ENCODE results near the gene CAPN11. TPM values are rescaled to one million over a fixed set of nuclear protein-coding genes. Genes with fewer than 3 reads are reported as not detected.

CAPN11 gene
- total and polyA plus RNA-seq, 9 donors = 0.17 to 0.38 (median 0.20) TPM; not detected in 4

DNA sequence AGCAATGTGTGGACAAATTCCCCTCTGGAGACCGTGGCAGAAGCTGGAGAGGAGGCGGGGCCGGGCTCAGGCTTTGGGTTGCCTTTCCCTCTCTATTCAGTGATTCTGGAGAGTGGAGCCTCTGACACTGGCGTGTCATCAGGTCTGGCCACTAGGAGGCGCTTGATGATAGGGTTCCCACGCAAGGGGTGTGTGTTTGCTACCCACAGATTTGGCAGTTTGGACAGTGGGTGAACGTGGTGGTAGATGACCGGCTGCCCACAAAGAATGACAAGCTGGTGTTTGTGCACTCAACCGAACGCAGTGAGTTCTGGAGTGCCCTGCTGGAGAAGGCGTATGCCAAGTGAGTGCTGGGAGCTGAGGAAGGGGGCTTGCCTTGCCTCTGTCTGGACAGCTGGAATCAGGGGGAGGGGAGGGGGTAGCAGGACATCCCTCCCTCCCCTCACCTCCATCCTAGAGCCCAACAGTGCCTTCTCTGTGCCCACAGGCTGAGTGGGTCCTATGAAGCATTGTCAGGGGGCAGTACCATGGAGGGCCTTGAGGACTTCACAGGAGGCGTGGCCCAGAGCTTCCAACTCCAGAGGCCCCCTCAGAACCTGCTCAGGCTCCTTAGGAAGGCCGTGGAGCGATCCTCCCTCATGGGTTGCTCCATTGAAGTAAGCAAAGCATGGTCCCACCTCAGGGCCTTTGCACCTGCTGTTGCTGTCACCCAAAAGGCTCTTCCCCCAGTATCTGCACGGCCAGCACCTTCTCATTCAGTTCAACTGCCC lies 14.3 kb downstream of the CAPN11 start:
- no peaks in the 10 kb centered on the region for H3K27me3 ChIP-seq
- WGBS, 3 donors = 24 to 26% (median 25%) methylated on average over 15 of the region's 15 CpGs
- intact Hi-C loops (cut with DNase I) = loop anchor here (5.0 to 10.0 kb wide), 3 partner anchors 59 to 162 kb away; no protein-coding TSS in a partner anchor
- no peaks in the 10 kb centered on the region for H3K9me3 ChIP-seq
- TF ChIP-seq, protein P1, sequence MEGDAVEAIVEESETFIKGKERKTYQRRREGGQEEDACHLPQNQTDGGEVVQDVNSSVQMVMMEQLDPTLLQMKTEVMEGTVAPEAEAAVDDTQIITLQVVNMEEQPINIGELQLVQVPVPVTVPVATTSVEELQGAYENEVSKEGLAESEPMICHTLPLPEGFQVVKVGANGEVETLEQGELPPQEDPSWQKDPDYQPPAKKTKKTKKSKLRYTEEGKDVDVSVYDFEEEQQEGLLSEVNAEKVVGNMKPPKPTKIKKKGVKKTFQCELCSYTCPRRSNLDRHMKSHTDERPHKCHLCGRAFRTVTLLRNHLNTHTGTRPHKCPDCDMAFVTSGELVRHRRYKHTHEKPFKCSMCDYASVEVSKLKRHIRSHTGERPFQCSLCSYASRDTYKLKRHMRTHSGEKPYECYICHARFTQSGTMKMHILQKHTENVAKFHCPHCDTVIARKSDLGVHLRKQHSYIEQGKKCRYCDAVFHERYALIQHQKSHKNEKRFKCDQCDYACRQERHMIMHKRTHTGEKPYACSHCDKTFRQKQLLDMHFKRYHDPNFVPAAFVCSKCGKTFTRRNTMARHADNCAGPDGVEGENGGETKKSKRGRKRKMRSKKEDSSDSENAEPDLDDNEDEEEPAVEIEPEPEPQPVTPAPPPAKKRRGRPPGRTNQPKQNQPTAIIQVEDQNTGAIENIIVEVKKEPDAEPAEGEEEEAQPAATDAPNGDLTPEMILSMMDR (IDR thresholded peaks at IDR 0.05) = peak; percentile 69 to 87 (median 72)
- no peak for TF ChIP-seq POLR2A (IDR thresholded peaks at IDR 0.05)
- DNase-seq = peak; percentile 68 to 87 (median 86)
- peaks cover under 1% of the 10 kb centered on the region for H3K4me1 ChIP-seq (ENCODE audit: insufficient read depth)
- no peaks in the 10 kb centered on the region for H3K36me3 ChIP-seq
- no peak overlapping the region for H3K4me3 ChIP-seq
- H3K27ac ChIP-seq = no peak overlapping the region

DNA sequence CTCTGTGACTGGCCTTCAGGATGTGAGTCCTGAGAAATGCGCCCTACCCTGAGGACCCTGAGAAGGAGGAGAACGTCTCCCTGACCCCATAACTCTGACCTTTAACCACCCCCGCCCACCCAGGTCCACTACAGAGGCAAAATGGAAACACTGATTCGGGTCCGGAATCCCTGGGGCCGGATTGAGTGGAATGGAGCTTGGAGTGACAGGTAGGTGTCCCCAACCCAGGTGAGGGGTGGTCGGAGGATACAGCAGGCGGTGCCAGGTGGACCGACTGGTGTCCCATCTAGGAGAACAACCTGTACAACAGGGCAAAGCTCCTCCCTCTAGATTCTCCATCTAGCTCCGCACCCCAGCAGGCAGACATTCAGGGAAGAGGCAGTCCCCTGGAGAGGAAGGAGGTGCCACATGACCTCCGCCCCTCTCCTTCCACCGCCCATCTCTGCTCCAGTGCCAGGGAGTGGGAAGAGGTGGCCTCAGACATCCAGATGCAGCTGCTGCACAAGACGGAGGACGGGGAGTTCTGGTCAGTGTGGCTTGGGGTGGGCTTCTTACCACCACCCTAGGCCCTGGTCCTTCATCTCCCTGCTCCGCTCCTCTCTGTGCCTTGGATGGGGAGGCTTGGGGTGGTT lies 17.6 kb downstream of the CAPN11 start:
- no peaks in the 10 kb centered on the region for H3K27me3 ChIP-seq
- H3K4me1 ChIP-seq (ENCODE audit: insufficient read depth) = peaks cover 3% of the 10 kb centered on the region
- intact Hi-C loops (cut with DNase I) = loop anchor here in 3 of 4 donors (5.0 to 10.0 kb wide), 3 partner anchors 51 to 664 kb away; partner anchors contain the start of gene LRRC73 (in 1 of the 3)
- DNase-seq = no peak
- TF ChIP-seq POLR2A (IDR thresholded peaks at IDR 0.05) = no peak
- no peak for TF ChIP-seq EP300 (IDR thresholded peaks at IDR 0.05)
- WGBS, 3 donors = 85 to 91% (median 87%) methylated on average over 15 of the region's 15 CpGs
- H3K4me3 ChIP-seq = no peak overlapping the region
- H3K9me3 ChIP-seq = no peaks in the 10 kb centered on the region
- H3K36me3 ChIP-seq = no peaks in the 10 kb centered on the region
- H3K27ac ChIP-seq = no peak overlapping the region

DNA sequence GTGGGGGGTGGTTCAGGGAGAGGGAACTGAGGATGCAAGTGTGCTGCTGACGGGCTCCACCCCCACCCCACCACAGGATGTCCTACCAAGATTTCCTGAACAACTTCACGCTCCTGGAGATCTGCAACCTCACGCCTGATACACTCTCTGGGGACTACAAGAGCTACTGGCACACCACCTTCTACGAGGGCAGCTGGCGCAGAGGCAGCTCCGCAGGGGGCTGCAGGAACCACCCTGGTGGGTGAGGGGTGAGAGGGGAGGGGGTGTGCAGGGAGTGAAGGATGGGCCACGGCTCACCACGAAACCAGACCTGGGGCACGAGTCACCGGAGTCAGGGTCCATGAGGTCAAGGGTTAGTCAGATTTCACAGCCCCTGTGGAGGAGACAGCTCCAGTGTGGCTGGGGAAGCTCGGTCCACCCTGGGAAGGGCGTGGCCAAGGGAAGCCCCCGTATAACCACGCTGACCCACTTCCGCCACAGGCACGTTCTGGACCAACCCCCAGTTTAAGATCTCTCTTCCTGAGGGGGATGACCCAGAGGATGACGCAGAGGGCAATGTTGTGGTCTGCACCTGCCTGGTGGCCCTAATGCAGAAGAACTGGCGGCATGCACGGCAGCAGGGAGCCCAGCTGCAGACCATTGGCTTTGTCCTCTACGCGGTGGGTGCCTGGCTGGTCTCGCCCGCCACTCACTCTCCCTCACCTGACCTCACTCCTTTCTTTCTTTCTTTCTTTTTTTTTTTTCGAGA lies 18.3 kb downstream of the CAPN11 start:
- intact Hi-C loops (cut with DNase I) = loop anchor here in 3 of 4 donors (5.0 to 10.0 kb wide), 3 partner anchors 50 to 665 kb away; partner anchors contain the start of gene LRRC73 (in 1 of the 3)
- Histone ChIP-seq H3K27ac (no peak overlapping the region), H3K4me3 (no peak overlapping the region)

DNA sequence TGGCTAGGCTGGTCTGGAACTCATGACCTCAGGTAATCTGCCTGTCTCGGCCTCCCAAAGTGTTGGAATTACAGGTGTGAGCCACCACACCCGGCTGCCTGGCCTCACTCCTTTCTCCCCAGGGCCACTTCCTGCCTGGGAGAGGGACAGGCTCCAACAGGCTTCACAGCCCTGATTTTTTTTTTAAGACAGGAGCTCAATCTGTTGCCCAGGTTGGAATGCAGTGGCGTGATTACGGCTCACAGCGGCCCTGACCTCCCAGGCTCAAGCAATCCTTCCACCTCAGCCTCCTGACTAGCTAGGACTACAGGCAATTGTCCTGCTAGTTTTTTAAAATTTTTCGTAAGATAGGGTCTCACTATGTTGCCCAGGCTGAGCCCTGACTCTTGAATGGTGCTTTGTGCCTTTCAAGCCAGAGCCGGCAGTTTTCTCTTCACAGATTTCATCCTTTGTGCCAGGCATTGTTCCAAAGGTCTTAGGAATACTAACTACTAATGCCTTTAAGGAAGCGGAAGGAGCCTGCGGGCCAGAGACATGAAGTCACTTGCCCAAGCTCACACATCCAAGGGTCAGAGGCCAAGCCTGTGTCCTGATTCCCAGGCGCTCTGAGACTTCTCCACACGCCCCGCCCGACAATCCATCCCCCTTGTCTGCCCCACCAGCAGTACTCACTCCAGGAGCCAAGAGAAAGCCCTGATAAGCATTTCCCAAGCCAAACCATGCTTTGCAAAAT lies 19.2 kb downstream of the CAPN11 start:
- TF ChIP-seq POLR2A (IDR thresholded peaks at IDR 0.05) (no peak), EP300 (IDR thresholded peaks at IDR 0.05) (no peak)
- TF ChIP-seq, protein P1 (IDR thresholded peaks at IDR 0.05) = no peak
- peak; percentile 35 to 62 (median 39) for DNase-seq

More for the DNA sequence above, 18.3 kb downstream of the CAPN11 start:
- TF ChIP-seq, protein P1 (IDR thresholded peaks at IDR 0.05) = no peak
- no peak for TF ChIP-seq POLR2A (IDR thresholded peaks at IDR 0.05)
- no peak for TF ChIP-seq EP300 (IDR thresholded peaks at IDR 0.05)
- DNase-seq = no peak
- H3K36me3 ChIP-seq = no peaks in the 10 kb centered on the region
- peaks cover 3% of the 10 kb centered on the region for H3K4me1 ChIP-seq (ENCODE audit: insufficient read depth)
- no peaks in the 10 kb centered on the region for H3K9me3 ChIP-seq
- WGBS, 3 donors = 82 to 84% (median 84%) methylated on average over 24 of the region's 24 CpGs
- no peaks in the 10 kb centered on the region for H3K27me3 ChIP-seq

More for the DNA sequence above, 19.2 kb downstream of the CAPN11 start:
- Histone ChIP-seq H3K9me3 (no peaks in the 10 kb centered on the region), H3K4me1 (ENCODE audit: insufficient read depth) (peaks cover 3% of the 10 kb centered on the region), H3K4me3 (no peak overlapping the region), H3K27me3 (no peaks in the 10 kb centered on the region), H3K36me3 (no peaks in the 10 kb centered on the region), H3K27ac (no peak overlapping the region)
- WGBS, 3 donors = 44 to 52% (median 46%) methylated on average over 13 of the region's 13 CpGs
- intact Hi-C loops (cut with DNase I) = loop anchor here in 3 of 4 donors (5.0 to 10.0 kb wide), 3 partner anchors 49 to 666 kb away; partner anchors contain the start of gene LRRC73 (in 1 of the 3)
